Spleen (tissue), 11 donors: Measurements from ENCODE around the gene B4GALNT4. TPM values are rescaled to one million over a fixed set of nuclear protein-coding genes. Genes with fewer than 3 reads are reported as not detected.

ENCODE experiments used
- DNase-seq: peaks from one replicate; pipeline ENCODE4 v3.0.0-alpha.2; 2020
- H3K27ac ChIP-seq, 8 donors: fragments of 200-600 bp; sonication (generic) in 7 of 8; 1 replicate in 4 of 8; 2 replicates in 4 of 8; pipeline versions ENCODE4 v1.5.0 to v1.8.0; 2016 to 2021; ENCODE audit warnings: inconsistent platforms in 4 of 8, mild to moderate bottlenecking in 4 of 8, moderate library complexity in 1 of 8
- H3K27me3 ChIP-seq, 7 donors: fragments of 200-600 bp; sonication (generic) in 6 of 7; replicated peaks in 1 of 7; 1 replicate in 4 of 7; 2 replicates in 3 of 7; pipeline versions ENCODE4 v1.5.0 to v1.8.0; 2016 to 2021; ENCODE audit warnings: inconsistent platforms in 3 of 7, mild to moderate bottlenecking in 1 of 7
- H3K36me3 ChIP-seq, 6 donors: fragments of 200-600 bp; sonication (generic) in 5 of 6; 1 replicate in 4 of 6; 2 replicates in 2 of 6; pipeline versions ENCODE4 v1.5.0 to v1.8.0; 2016 to 2021; ENCODE audit warnings: inconsistent platforms in 2 of 6
- H3K4me1 ChIP-seq, 6 donors: fragments of 200-600 bp; sonication (generic) in 5 of 6; 1 replicate in 3 of 6; 2 replicates in 3 of 6; pipeline versions ENCODE4 v1.5.0 to v1.8.0; 2016 to 2021; ENCODE audit warnings: inconsistent platforms in 3 of 6
- H3K4me3 ChIP-seq, 8 donors: fragments of 200-600 bp; sonication (generic) in 7 of 8; 1 replicate in 4 of 8; 2 replicates in 4 of 8; pipeline versions ENCODE4 v1.5.0 to v1.8.0; 2016 to 2021; ENCODE audit warnings: inconsistent platforms in 4 of 8, mild to moderate bottlenecking in 4 of 8, moderate library complexity in 2 of 8
- H3K9me3 ChIP-seq, 8 donors: fragments of 200-600 bp; sonication (generic) in 7 of 8; 1 replicate in 4 of 8; 2 replicates in 4 of 8; pipeline versions ENCODE4 v1.5.0 to v1.8.0; 2016 to 2021; ENCODE audit warnings: inconsistent platforms in 4 of 8
- CTCF ChIP-seq, 11 experiments: fragments of 200-600 bp in 7 of 11; fragments of 450-650 bp in 4 of 11; sonication (generic) in 4 of 11; IDR thresholded peaks in 8 of 11; conservative IDR thresholded peaks in 3 of 11; 1 replicate in 7 of 11; 2 replicates in 4 of 11; pipeline versions ENCODE4 v1.4.0 to v1.8.0; 2016 to 2021; ENCODE audit warnings: antibody characterized with exemption in 11 of 11, inconsistent platforms in 4 of 11, mild to moderate bottlenecking in 1 of 11
- POLR2A ChIP-seq, 3 donors: fragments of 450-650 bp; IDR thresholded peaks; one replicate each; pipeline ENCODE4 v1.5.1; 2017; ENCODE audit warnings: antibody characterized with exemption in 3 of 3, mild to moderate bottlenecking in 1 of 3
- POLR2AphosphoS5 ChIP-seq, 3 donors: sonication (generic); formaldehyde crosslinking; IDR thresholded peaks; one replicate each; pipeline ENCODE4 v1.5.1; 2017; ENCODE audit warnings: antibody characterized with exemption in 3 of 3
- WGBS, 5 donors: extraction: QIAGEN DNeasy Blood & Tissue Kit in 3 of 5; methylation state at CpG; one replicate each; pipeline versions ENCODE4 v1.1.5 to v1.1.7; 2013 to 2018; 5-methylcytosine and 5-hydroxymethylcytosine counted together
- intact Hi-C: fragments of 100-400 bp; cut with DNase I; formaldehyde crosslinking; loops from one replicate; pipeline ENCODE4 v1.15.0; 2023; ENCODE audit warnings: low total_unique reads
- polyA plus RNA-seq, 3 donors: library from polyadenylated mRNA; stranded (reverse); fragments of 200-250 nt; gene quantifications; one replicate each; pipeline ENCODE4 v1.2.1, GENCODE V29; 2013
- total RNA-seq, 7 donors: library from RNA; depleted of rRNA in 3 of 7; stranded (reverse); fragments of >200 nt in 3 of 7; fragmentation: NEBNext Ultra II Directional in 4 of 7; extraction: Animal tissue kit (Norgen Biotek cat#: 25700) in 4 of 7; gene quantifications; one replicate each; pipeline versions ENCODE4 v1.1.0 to v1.2.1, GENCODE V29; 2016 to 2021
- donor health status: healthy with polysubstance abuse.
- donor health status: DM: no; HTN: no; CAD: no; lungs with moderate emphysema.
- donor health status: DM: no; HTN: no; CAD: no.
- donor health status: Bipolar disorder and iron deficiency.
- donor health status: healthy.
- donor health status: DM: no; HTN: no; CAD: no.
- donor health status: DM: yes; HTN: yes; CAD: no.

B4GALNT4 gene
- total and polyA plus RNA-seq, 10 donors: 0.17 to 5.2 (median 0.91) TPM; not detected in 2

DNA sequence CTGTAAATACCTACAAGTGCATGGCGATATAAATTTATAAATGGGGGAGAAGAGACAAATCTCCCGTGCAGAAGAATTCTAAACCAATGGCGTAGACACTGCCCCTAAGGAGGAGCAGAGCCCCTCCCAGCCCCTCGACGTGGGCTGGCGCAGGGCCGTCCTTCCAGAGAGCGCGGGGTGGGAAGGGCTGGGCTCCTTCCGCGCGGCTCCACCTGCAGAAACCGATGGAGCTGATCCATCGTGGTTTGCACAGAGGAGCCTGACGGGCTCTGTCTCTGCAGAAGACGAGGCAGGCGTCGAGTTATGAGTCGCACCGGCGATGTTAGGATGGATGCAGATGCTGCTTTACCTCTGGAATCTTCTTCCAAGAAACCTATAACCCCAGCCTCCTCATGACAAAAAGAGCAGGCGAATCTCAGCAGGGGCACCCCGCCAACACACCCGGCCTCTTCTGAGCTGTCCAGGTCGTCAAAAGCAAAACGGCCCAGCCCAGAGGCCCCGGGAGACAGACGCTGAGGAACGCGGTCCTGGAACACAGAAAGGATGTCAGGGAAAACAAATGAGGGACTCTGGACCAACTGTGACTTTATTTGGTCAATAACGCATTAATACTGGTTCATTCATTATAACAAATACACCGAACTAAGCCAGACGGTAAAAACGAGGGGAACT, 11.0 kb upstream of the B4GALNT4 start:
- TF ChIP-seq CTCF (IDR thresholded peaks at IDR 0.05 in 8 of 11, conservative IDR thresholded peaks at IDR 0.05 in 3 of 11): no peak
- no peak for TF ChIP-seq POLR2A (IDR thresholded peaks at IDR 0.05)
- TF ChIP-seq POLR2AphosphoS5 (IDR thresholded peaks at IDR 0.05): no peak
- H3K27ac ChIP-seq: no peak overlapping the region
- intact Hi-C loops: loop anchor here (5.0 kb wide), 1 partner anchor 51 kb away; the partner anchor contains the start of gene IFITM2
- H3K9me3 ChIP-seq: peaks cover 0 to 16% (median 12%) of the 10 kb centered on the region in 8 donors
- H3K27me3 ChIP-seq: no peaks in the 10 kb centered on the region
- peaks cover 2 to 29% (median 22%) of the 10 kb centered on the region in 6 donors for H3K4me1 ChIP-seq
- H3K4me3 ChIP-seq: no peak overlapping the region
- peak; percentile 61 for DNase-seq
- WGBS, 5 donors: 58 to 80% (median 73%) methylated on average over 34 of the region's 34 CpGs
- H3K36me3 ChIP-seq: no peaks in the 10 kb centered on the region

GRCh38 chr11:359181-359714, 10.1 kb upstream of the B4GALNT4 start:
- DNase-seq: peak; percentile 69
- peaks cover 0 to 19% (median 14%) of the 10 kb centered on the region in 6 donors for H3K4me1 ChIP-seq
- no peaks in the 10 kb centered on the region for H3K36me3 ChIP-seq
- 70 to 77% (median 72%) methylated on average over 5 of the region's 5 CpGs for WGBS, 5 donors
- peaks cover 0 to 5% (median 0%) of the 10 kb centered on the region in 7 donors for H3K27me3 ChIP-seq
- no peak for TF ChIP-seq POLR2AphosphoS5 (IDR thresholded peaks at IDR 0.05)
- no peak for TF ChIP-seq POLR2A (IDR thresholded peaks at IDR 0.05)
- no peak for TF ChIP-seq CTCF (IDR thresholded peaks at IDR 0.05 in 8 of 11, conservative IDR thresholded peaks at IDR 0.05 in 3 of 11)
- H3K4me3 ChIP-seq: no peak overlapping the region
- peak overlapping the region in 1 of 8 donors; percentile 28 for H3K27ac ChIP-seq
- H3K9me3 ChIP-seq: peaks cover 0 to 16% (median 12%) of the 10 kb centered on the region in 8 donors
- intact Hi-C loops: loop anchor here (5.0 kb wide), 1 partner anchor 52 kb away; the partner anchor contains the start of gene IFITM2

GRCh38 chr11:360326-361280, 8.7 kb upstream of the B4GALNT4 start:
- TF ChIP-seq CTCF (IDR thresholded peaks at IDR 0.05 in 8 of 11, conservative IDR thresholded peaks at IDR 0.05 in 3 of 11): no peak
- no peak for TF ChIP-seq POLR2AphosphoS5 (IDR thresholded peaks at IDR 0.05)
- no peak for TF ChIP-seq POLR2A (IDR thresholded peaks at IDR 0.05)
- intact Hi-C loops: loop anchor here (10.0 kb wide), 1 partner anchor 106 kb away; no protein-coding TSS in a partner anchor
- peaks cover 0 to 16% (median 12%) of the 10 kb centered on the region in 8 donors for H3K9me3 ChIP-seq
- H3K27me3 ChIP-seq: peaks cover 0 to 19% (median 4%) of the 10 kb centered on the region in 7 donors
- WGBS, 5 donors: 83 to 90% (median 85%) methylated on average over 17 to 22 of the region's 22 CpGs
- peak; percentile 68 for DNase-seq
- H3K4me1 ChIP-seq: peaks cover 0 to 8% (median 4%) of the 10 kb centered on the region in 6 donors
- H3K4me3 ChIP-seq: no peak overlapping the region
- no peak overlapping the region for H3K27ac ChIP-seq
- no peaks in the 10 kb centered on the region for H3K36me3 ChIP-seq
